IPS-18c (cell line): ENCODE results near the gene SRL.
"Not testable (repeated sequence)": the region's sequence is repeated elsewhere in the genome, so short reads cannot be mapped to it uniquely, and the experiment has no call there.

Source experiments
- H3K4me3 ChIP-seq: 2 replicates; pipeline ENCODE4 v1.7.0; 2013; ENCODE audit warnings: low read depth, mild to moderate bottlenecking, low read length, moderate library complexity; ENCODE audit not compliant: insufficient read depth
- H3K9me3 ChIP-seq: one replicate; pipeline ENCODE4 v1.6.1; 2013; ENCODE audit warnings: mild to moderate bottlenecking, low read length, moderate library complexity; ENCODE audit not compliant: control insufficient read depth, insufficient read depth

Gene SRL

GRCh38 chr16:4158143-4159093, 83.5 kb downstream of the SRL start:
- H3K4me3 ChIP-seq: no peak overlapping the region

GRCh38 chr16:4157376-4157825, 84.5 kb downstream of the SRL start:
- no peak overlapping the region for H3K4me3 ChIP-seq
- no peaks in the 10 kb centered on the region for H3K9me3 ChIP-seq

More at GRCh38 chr16:4158143-4159093, 83.5 kb downstream of the SRL start:
- no peaks in the 10 kb centered on the region for H3K9me3 ChIP-seq

- not testable (repeated sequence) for H3K4me3 ChIP-seq, H3K9me3 ChIP-seq
Observed at GRCh38 chr16:4156503-4156902, 85.4 kb downstream of the SRL start.

GRCh38 chr16:4153364-4153763, 88.5 kb downstream of the SRL start:
- H3K4me3 ChIP-seq, H3K9me3 ChIP-seq: not testable (repeated sequence)

GRCh38 chr16:4152267-4152666, 89.6 kb downstream of the SRL start:
- no peak overlapping the region for H3K4me3 ChIP-seq
- H3K9me3 ChIP-seq: no peaks in the 10 kb centered on the region

- no peak overlapping the region for H3K4me3 ChIP-seq
- H3K9me3 ChIP-seq: no peaks in the 10 kb centered on the region
Observed at GRCh38 chr16:4147236-4147635, 94.6 kb downstream of the SRL start.

GRCh38 chr16:4142268-4142667, 99.6 kb downstream of the SRL start:
- peaks cover 2% of the 10 kb centered on the region for H3K9me3 ChIP-seq
- no peak overlapping the region for H3K4me3 ChIP-seq

GRCh38 chr16:4141604-4142003, 100.3 kb downstream of the SRL start:
- H3K4me3 ChIP-seq: no peak overlapping the region
- peaks cover 2% of the 10 kb centered on the region for H3K9me3 ChIP-seq

GRCh38 chr16:4140652-4141051, 101.2 kb downstream of the SRL start:
- Histone ChIP-seq H3K9me3 (peaks cover 2% of the 10 kb centered on the region), H3K4me3 (no peak overlapping the region)

GRCh38 chr16:4139968-4140367, 101.9 kb downstream of the SRL start:
- Histone ChIP-seq H3K9me3 (peaks cover 2% of the 10 kb centered on the region), H3K4me3 (no peak overlapping the region)
